ENCODE measurements around the gene SOHLH1. TPM values are rescaled to one million over a fixed set of nuclear protein-coding genes. Genes with fewer than 3 reads are reported as not detected.

The SOHLH1 gene
- total RNA-seq, 3 donors from 2014 or later, result not detected

- Histone ChIP-seq H3K4me3 (no peak overlapping the region), H3K36me3 (no peaks in the 10 kb centered on the region), H3K27me3 (peaks cover 0 to 82% of the 10 kb centered on the region in 2 donors), H3K9me3 (no peaks in the 10 kb centered on the region), H3K27ac (no peak overlapping the region), H3K4me1 (no peaks in the 10 kb centered on the region)
- intact Hi-C loops (cut with DNase I; ENCODE audit: low total_unique reads), result no loop called here
- no peak for DNase-seq (ENCODE audit: low spot score in 2 of 2)
- no peak for TF ChIP-seq POLR2AphosphoS5 (IDR thresholded peaks at IDR 0.05)
- TF ChIP-seq POLR2A (IDR thresholded peaks at IDR 0.05), result no peak
These were observed 8.9 kb upstream of the SOHLH1 start for GRCh38 chr9:135708164-135708563.

GRCh38 chr9:135707252-135708138 is 8.2 kb upstream of the SOHLH1 start:
- Histone ChIP-seq H3K27me3 (peaks cover 0 to 82% of the 10 kb centered on the region in 2 donors), H3K9me3 (no peaks in the 10 kb centered on the region), H3K4me1 (no peaks in the 10 kb centered on the region), H3K36me3 (no peaks in the 10 kb centered on the region), H3K4me3 (no peak overlapping the region), H3K27ac (no peak overlapping the region)
- no peak for DNase-seq (ENCODE audit: low spot score in 2 of 2)
- TF ChIP-seq POLR2AphosphoS5 (IDR thresholded peaks at IDR 0.05) (no peak), CTCF (IDR thresholded peaks at IDR 0.05) (no peak), POLR2A (IDR thresholded peaks at IDR 0.05) (no peak)
- intact Hi-C loops (cut with DNase I; ENCODE audit: low total_unique reads), result no loop called here

- H3K27ac ChIP-seq, result no peak overlapping the region
- H3K9me3 ChIP-seq, result no peaks in the 10 kb centered on the region
- no peak overlapping the region for H3K4me3 ChIP-seq
- DNase-seq (ENCODE audit: low spot score in 2 of 2), result no peak
- peaks cover 0 to 82% of the 10 kb centered on the region in 2 donors for H3K27me3 ChIP-seq
- no peaks in the 10 kb centered on the region for H3K36me3 ChIP-seq
- no peaks in the 10 kb centered on the region for H3K4me1 ChIP-seq
- intact Hi-C loops (cut with DNase I; ENCODE audit: low total_unique reads), result no loop called here
- TF ChIP-seq POLR2A (IDR thresholded peaks at IDR 0.05), result no peak
- TF ChIP-seq POLR2AphosphoS5 (IDR thresholded peaks at IDR 0.05), result no peak
- TF ChIP-seq CTCF (IDR thresholded peaks at IDR 0.05), result no peak
These were observed 7.0 kb upstream of the SOHLH1 start for GRCh38 chr9:135706288-135706687.

- H3K36me3 ChIP-seq, result no peaks in the 10 kb centered on the region
- H3K27me3 ChIP-seq, result peaks cover 0 to 81% of the 10 kb centered on the region in 2 donors
These were observed 6.1 kb upstream of the SOHLH1 start for GRCh38 chr9:135705376-135705775.

GRCh38 chr9:135704483-135704882 is 5.2 kb upstream of the SOHLH1 start:
- TF ChIP-seq POLR2AphosphoS5 (IDR thresholded peaks at IDR 0.05), result no peak
- no peak for TF ChIP-seq POLR2A (IDR thresholded peaks at IDR 0.05)
- TF ChIP-seq CTCF (IDR thresholded peaks at IDR 0.05), result no peak
- intact Hi-C loops (cut with DNase I; ENCODE audit: low total_unique reads), result no loop called here
- Histone ChIP-seq H3K27ac (no peak overlapping the region), H3K36me3 (no peaks in the 10 kb centered on the region), H3K4me1 (no peaks in the 10 kb centered on the region), H3K9me3 (no peaks in the 10 kb centered on the region), H3K27me3 (peaks cover 0 to 81% of the 10 kb centered on the region in 2 donors), H3K4me3 (no peak overlapping the region)
- DNase-seq (ENCODE audit: low spot score in 2 of 2), result no peak

More at GRCh38 chr9:135705376-135705775, 6.1 kb upstream of the SOHLH1 start:
- Histone ChIP-seq H3K27ac (no peak overlapping the region), H3K4me3 (no peak overlapping the region), H3K4me1 (no peaks in the 10 kb centered on the region), H3K9me3 (no peaks in the 10 kb centered on the region)
- TF ChIP-seq CTCF (IDR thresholded peaks at IDR 0.05), result no peak
- no peak for TF ChIP-seq POLR2AphosphoS5 (IDR thresholded peaks at IDR 0.05)
- no peak for TF ChIP-seq POLR2A (IDR thresholded peaks at IDR 0.05)
- intact Hi-C loops (cut with DNase I; ENCODE audit: low total_unique reads), result no loop called here
- no peak for DNase-seq (ENCODE audit: low spot score in 2 of 2)
